ENCODE results near the gene AFAP1. TPM values are rescaled to one million over a fixed set of nuclear protein-coding genes. Genes with fewer than 3 reads are reported as not detected.

AFAP1 gene
- total and polyA plus RNA-seq, 2 donors (not counting 3 experiments of a cell fraction or from before 2014, with no cell fraction given), result 32.3 to 103 TPM

- no peak overlapping the region for H2AFZ ChIP-seq (ENCODE audit: low read depth, low read length)
- H3K79me2 ChIP-seq (ENCODE audit: control insufficient read depth, insufficient read depth, low read length), result peaks cover 70% of the 10 kb centered on the region
- H3K27me3 ChIP-seq (ENCODE audit: control insufficient read depth in 2 of 2, insufficient read depth in 2 of 2, low read length in 2 of 2), result no peaks in the 10 kb centered on the region
- H3K9ac ChIP-seq (replicated peaks; ENCODE audit: extremely low read depth, insufficient read depth, low read length), result peak overlapping the region; percentile 84
- dilution Hi-C loops (cut with MboI; ENCODE audit: extremely low pct_ligation_motif_present, low sequenced_read_pairs), result no loop called here
- POLR2A ChIA-PET, result interaction anchor here (0.6 to 1.4 kb wide), 7 partner anchors 13 to 93 kb away, joined by 3 to 13 read pairs (median 3); no protein-coding TSS in a partner anchor
- peaks cover 4 to 11% of the 10 kb centered on the region in 2 experiments for H3K36me3 ChIP-seq (ENCODE audit: control insufficient read depth in 2 of 2, extremely low read depth in 1 of 2, insufficient read depth in 2 of 2, low read length in 2 of 2)
- intact Hi-C loops (cut with micrococcal nuclease), result loop anchor here (1.0 kb wide), 8 partner anchors 16 to 143 kb away; no protein-coding TSS in a partner anchor
- H3K4me1 ChIP-seq (ENCODE audit: control insufficient read depth, extremely low read depth, insufficient read depth, low read length), result peaks cover 58% of the 10 kb centered on the region
- TF ChIP-seq POLR2A (IDR thresholded peaks at IDR 0.05; ENCODE audit: low read depth, low read length) (peak; percentile 81), JUN (IDR thresholded peaks at IDR 0.05; ENCODE audit: borderline replicate concordance, insufficient read depth, insufficient read length, low read depth) (peak; percentile 96), CTCF (IDR thresholded peaks at IDR 0.05; ENCODE audit: extremely low read depth in 1 of 2, insufficient read depth in 1 of 2, low read depth in 1 of 2, low read length in 2 of 2) (no peak), MAX (IDR thresholded peaks at IDR 0.05; ENCODE audit: insufficient read depth, insufficient read length) (no peak), MYC (IDR thresholded peaks at IDR 0.05; ENCODE audit: low read depth, low read length) (peak; percentile 10), FOS (IDR thresholded peaks at IDR 0.05; ENCODE audit: borderline replicate concordance, insufficient read depth, low read length) (peak; percentile 96), POLR2AphosphoS5 (IDR thresholded peaks at IDR 0.05; ENCODE audit: insufficient read depth, low read depth, low read length) (peak; percentile 94), EZH2 (IDR thresholded peaks at IDR 0.05; ENCODE audit: borderline replicate concordance, low read depth, low read length, severe bottlenecking) (no peak), GATA2 (IDR thresholded peaks at IDR 0.05; ENCODE audit: insufficient read depth, insufficient read length, low read depth, low read length) (peak; percentile 99)
- peak overlapping the region; percentile 58 for H3K4me2 ChIP-seq (ENCODE audit: insufficient read depth, low read length)
- DNase-seq (ENCODE audit: low read depth, low spot score), result peak; percentile 96
- H3K9me1 ChIP-seq (replicated peaks; ENCODE audit: control insufficient read depth, extremely low read depth, insufficient read depth, low read length), result no peaks in the 10 kb centered on the region
- CTCF ChIA-PET, result interaction anchor here (0.7 to 5.7 kb wide), 24 partner anchors 9 to 143 kb away, joined by 3 to 212 read pairs (median 8); partner anchors contain the start of gene AFAP1
- FAIRE-seq, result peak; percentile 89
- H3K9me3 ChIP-seq (replicated peaks; ENCODE audit: control insufficient read depth, insufficient read depth, low read length), result no peaks in the 10 kb centered on the region
- no peaks in the 10 kb centered on the region for H4K20me1 ChIP-seq (replicated peaks; ENCODE audit: control insufficient read depth, extremely low read depth, insufficient read depth, low read length)
- BruUV-seq (replicated peaks), result TSS peak; percentile 6
- H3K4me3 ChIP-seq (replicated peaks in 1 of 3; ENCODE audit: insufficient read depth in 1 of 3, low read depth in 1 of 3, low read length in 3 of 3), result peak overlapping the region in 1 of 3 experiments; percentile 24
- H3K27ac ChIP-seq (ENCODE audit: insufficient read depth, low read depth, low read length), result peak overlapping the region; percentile 98
These were observed 95.1 kb downstream of the AFAP1 start for GRCh38 chr4:7844594-7844991.
